CD4-positive, CD25-positive, alpha-beta regulatory T cell (primary cell): ENCODE results near the gene RGS1. TPM values are rescaled to one million over a fixed set of nuclear protein-coding genes. Genes with fewer than 3 reads are reported as not detected.

Experiments
- ATAC-seq, 2 donors: fragments of 150-1000 bp; cut with Tn5 transposase; one replicate each; pipeline ENCODE4 v1.10.0; 2021; ENCODE audit warnings: low read depth in 2 of 2, moderate number of reproducible peaks in 2 of 2, moderate library complexity in 1 of 2
- DNase-seq, 3 donors: peaks; one replicate each; pipeline versions ENCODE4 v3.0.0 to v3.0.0-alpha.2; 2012 to 2022; ENCODE audit warnings: mixed read lengths in 1 of 3
- H3K27ac ChIP-seq: one replicate; pipeline ENCODE4 v1.7.0; 2013; ENCODE audit warnings: mild to moderate bottlenecking, low read length; ENCODE audit not compliant: insufficient read depth, poor library complexity, severe bottlenecking
- H3K27me3 ChIP-seq: one replicate; pipeline ENCODE4 v1.7.0; 2013; ENCODE audit warnings: low read length; ENCODE audit not compliant: control insufficient read depth, insufficient read depth
- H3K36me3 ChIP-seq: one replicate; pipeline ENCODE4 v1.7.0; 2013; ENCODE audit warnings: mild to moderate bottlenecking, low read length, moderate library complexity; ENCODE audit not compliant: control insufficient read depth, insufficient read depth
- H3K4me1 ChIP-seq: 2 replicates; pipeline ENCODE4 v1.7.0; 2013; ENCODE audit warnings: mild to moderate bottlenecking, low read length; ENCODE audit not compliant: insufficient read depth, control insufficient read depth, poor library complexity, severe bottlenecking
- H3K4me3 ChIP-seq: one replicate; pipeline ENCODE4 v1.7.0; 2013; ENCODE audit warnings: low read depth, mild to moderate bottlenecking, low read length, moderate library complexity
- H3K9me3 ChIP-seq, 2 experiments: 1 replicate in 1 of 2; 2 replicates in 1 of 2; pipeline ENCODE4 v1.7.0; 2013; ENCODE audit warnings: low read length in 2 of 2, mild to moderate bottlenecking in 1 of 2, moderate library complexity in 1 of 2; ENCODE audit not compliant: control insufficient read depth in 2 of 2
- H3K27ac Mint-ChIP-seq, 3 donors: one replicate each; pipeline ENCODE4 v1.8.0; 2020 to 2022; ENCODE audit warnings: mild to moderate bottlenecking in 3 of 3, mixed read lengths in 3 of 3, moderate library complexity in 2 of 3
- H3K27me3 Mint-ChIP-seq: one replicate; pipeline ENCODE4 v1.8.0; 2022; ENCODE audit warnings: mild to moderate bottlenecking, mixed read lengths
- H3K36me3 Mint-ChIP-seq: one replicate; pipeline ENCODE4 v1.8.0; 2020; ENCODE audit warnings: mixed read lengths
- H3K4me1 Mint-ChIP-seq, 4 donors: one replicate each; pipeline ENCODE4 v1.8.0; 2020 to 2022; ENCODE audit warnings: mixed read lengths in 4 of 4, mild to moderate bottlenecking in 1 of 4
- H3K4me3 Mint-ChIP-seq, 4 donors: one replicate each; pipeline ENCODE4 v1.8.0; 2020 to 2022; ENCODE audit warnings: mild to moderate bottlenecking in 4 of 4, mixed read lengths in 4 of 4, moderate library complexity in 3 of 4
- H3K9me3 Mint-ChIP-seq, 7 donors: one replicate each; pipeline ENCODE4 v1.8.0; 2020 to 2022; ENCODE audit warnings: mixed read lengths in 7 of 7, mild to moderate bottlenecking in 3 of 7, moderate library complexity in 2 of 7
- polyA plus RNA-seq, 4 donors: library from polyadenylated mRNA; unstranded; fragments of 300-500 nt; fragmentation: Illumina TruSeq; gene quantifications; one replicate each; pipeline ENCODE4 v1.2.3, GENCODE V29; 2021
- total RNA-seq: library from RNA; stranded (reverse); gene quantifications from one replicate; pipeline ENCODE4 v1.2.3, GENCODE V29; 2022

RGS1 gene
- total and polyA plus RNA-seq, 5 donors from 2014 or later: 118 to 2,600 (median 186) TPM

DNA sequence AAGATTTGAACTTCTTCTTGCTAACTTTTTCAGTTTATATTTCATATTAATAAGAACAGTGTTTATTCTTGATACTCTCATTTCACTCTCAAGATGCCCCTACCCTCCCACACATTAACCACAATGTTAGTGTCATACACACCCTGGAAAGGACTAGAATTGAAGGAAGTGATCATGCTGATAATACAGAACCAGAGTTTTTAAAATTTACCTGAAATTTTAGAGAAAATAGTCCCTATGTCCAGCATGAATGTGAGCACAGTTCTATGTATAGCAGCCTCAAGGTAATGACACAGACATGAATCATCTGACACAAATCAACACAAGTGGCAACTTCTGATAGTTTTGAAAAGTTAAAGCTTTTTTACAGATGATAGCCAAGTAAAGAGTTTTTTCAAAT is 26.0 kb downstream of the RGS1 start:
- H3K27ac ChIP-seq: no peak overlapping the region
- no peaks in the 10 kb centered on the region for H3K9me3 ChIP-seq
- no peak overlapping the region for H3K4me3 ChIP-seq
- H3K36me3 Mint-ChIP-seq: no peaks in the 10 kb centered on the region
- no peaks in the 10 kb centered on the region for H3K9me3 Mint-ChIP-seq
- H3K4me3 Mint-ChIP-seq: no peak overlapping the region
- DNase-seq: no peak
- H3K27me3 ChIP-seq: no peaks in the 10 kb centered on the region
- no peak for ATAC-seq
- H3K27ac Mint-ChIP-seq: no peak overlapping the region
- H3K4me1 ChIP-seq: no peaks in the 10 kb centered on the region
- no peaks in the 10 kb centered on the region for H3K27me3 Mint-ChIP-seq
- H3K36me3 ChIP-seq: no peaks in the 10 kb centered on the region
- H3K4me1 Mint-ChIP-seq: peaks cover 0 to 5% (median 0%) of the 10 kb centered on the region in 4 donors

DNA sequence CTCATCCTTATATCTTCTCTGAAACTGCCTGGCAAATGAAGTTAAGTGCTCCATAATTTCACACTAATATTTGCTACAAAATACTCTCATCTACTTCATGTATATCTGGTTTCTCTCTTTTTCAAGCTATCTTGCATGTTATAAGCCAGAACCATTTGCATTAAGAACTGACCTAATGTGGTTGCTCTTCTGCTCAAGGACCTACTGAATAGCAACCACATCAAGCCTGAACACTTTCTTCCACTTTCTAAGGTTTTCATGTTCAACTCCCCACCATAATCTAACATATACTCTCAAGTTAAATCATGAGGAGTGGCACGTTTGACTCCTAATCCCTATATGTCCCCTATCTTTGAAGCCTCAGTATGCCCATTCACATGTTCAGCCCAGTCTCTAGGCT is 27.2 kb downstream of the RGS1 start:
- no peak overlapping the region for H3K27ac Mint-ChIP-seq
- H3K4me1 ChIP-seq: no peaks in the 10 kb centered on the region
- no peaks in the 10 kb centered on the region for H3K27me3 ChIP-seq
- no peaks in the 10 kb centered on the region for H3K27me3 Mint-ChIP-seq
- no peak overlapping the region for H3K4me3 ChIP-seq
- no peak for DNase-seq
- H3K36me3 Mint-ChIP-seq: no peaks in the 10 kb centered on the region
- no peaks in the 10 kb centered on the region for H3K36me3 ChIP-seq
- no peak overlapping the region for H3K27ac ChIP-seq
- peaks cover 0 to 5% (median 1%) of the 10 kb centered on the region in 4 donors for H3K4me1 Mint-ChIP-seq
- H3K4me3 Mint-ChIP-seq: no peak overlapping the region
- H3K9me3 Mint-ChIP-seq: no peaks in the 10 kb centered on the region
- no peak for ATAC-seq
- H3K9me3 ChIP-seq: no peaks in the 10 kb centered on the region

- Mint-ChIP-seq H3K9me3 (no peaks in the 10 kb centered on the region), H3K36me3 (no peaks in the 10 kb centered on the region), H3K4me1 (peaks cover 0 to 5% (median 4%) of the 10 kb centered on the region in 4 donors), H3K27me3 (no peaks in the 10 kb centered on the region), H3K27ac (no peak overlapping the region), H3K4me3 (no peak overlapping the region)
- no peaks in the 10 kb centered on the region for H3K27me3 ChIP-seq
- ATAC-seq (no peak), DNase-seq (no peak)
- H3K4me1 ChIP-seq: no peaks in the 10 kb centered on the region
- no peak overlapping the region for H3K4me3 ChIP-seq
- no peaks in the 10 kb centered on the region for H3K9me3 ChIP-seq
- no peak overlapping the region for H3K27ac ChIP-seq
- no peaks in the 10 kb centered on the region for H3K36me3 ChIP-seq
These were observed 27.7 kb downstream of the RGS1 start for GRCh38 chr1:192603218-192603787.

- DNase-seq: no peak
- H3K4me1 Mint-ChIP-seq: peaks cover 7 to 20% (median 15%) of the 10 kb centered on the region in 4 donors
- no peak overlapping the region for H3K4me3 ChIP-seq
- no peak overlapping the region for H3K27ac Mint-ChIP-seq
- H3K4me3 Mint-ChIP-seq: no peak overlapping the region
- no peak for ATAC-seq
- H3K27ac ChIP-seq: no peak overlapping the region
- no peaks in the 10 kb centered on the region for H3K9me3 ChIP-seq
- H3K9me3 Mint-ChIP-seq: no peaks in the 10 kb centered on the region
- H3K4me1 ChIP-seq: peaks cover 4% of the 10 kb centered on the region
- no peaks in the 10 kb centered on the region for H3K36me3 ChIP-seq
- H3K36me3 Mint-ChIP-seq: no peaks in the 10 kb centered on the region
- no peaks in the 10 kb centered on the region for H3K27me3 Mint-ChIP-seq
- H3K27me3 ChIP-seq: no peaks in the 10 kb centered on the region
These were observed 29.5 kb downstream of the RGS1 start for GRCh38 chr1:192604979-192605620.

GRCh38 chr1:192608671-192609070 is 33.1 kb downstream of the RGS1 start:
- Histone ChIP-seq H3K27ac (peak overlapping the region; percentile 55), H3K9me3 (no peaks in the 10 kb centered on the region), H3K27me3 (no peaks in the 10 kb centered on the region), H3K4me3 (peak overlapping the region; percentile 65), H3K36me3 (no peaks in the 10 kb centered on the region), H3K4me1 (peaks cover 4% of the 10 kb centered on the region)
- Mint-ChIP-seq H3K27ac (peak overlapping the region in 2 of 3 donors; percentile 86 to 92), H3K4me1 (peaks cover 7 to 20% (median 15%) of the 10 kb centered on the region in 4 donors), H3K9me3 (no peaks in the 10 kb centered on the region), H3K36me3 (no peaks in the 10 kb centered on the region), H3K27me3 (no peaks in the 10 kb centered on the region), H3K4me3 (peak overlapping the region; percentile 12 to 81 (median 64))
- ATAC-seq (no peak), DNase-seq (no peak)

DNA sequence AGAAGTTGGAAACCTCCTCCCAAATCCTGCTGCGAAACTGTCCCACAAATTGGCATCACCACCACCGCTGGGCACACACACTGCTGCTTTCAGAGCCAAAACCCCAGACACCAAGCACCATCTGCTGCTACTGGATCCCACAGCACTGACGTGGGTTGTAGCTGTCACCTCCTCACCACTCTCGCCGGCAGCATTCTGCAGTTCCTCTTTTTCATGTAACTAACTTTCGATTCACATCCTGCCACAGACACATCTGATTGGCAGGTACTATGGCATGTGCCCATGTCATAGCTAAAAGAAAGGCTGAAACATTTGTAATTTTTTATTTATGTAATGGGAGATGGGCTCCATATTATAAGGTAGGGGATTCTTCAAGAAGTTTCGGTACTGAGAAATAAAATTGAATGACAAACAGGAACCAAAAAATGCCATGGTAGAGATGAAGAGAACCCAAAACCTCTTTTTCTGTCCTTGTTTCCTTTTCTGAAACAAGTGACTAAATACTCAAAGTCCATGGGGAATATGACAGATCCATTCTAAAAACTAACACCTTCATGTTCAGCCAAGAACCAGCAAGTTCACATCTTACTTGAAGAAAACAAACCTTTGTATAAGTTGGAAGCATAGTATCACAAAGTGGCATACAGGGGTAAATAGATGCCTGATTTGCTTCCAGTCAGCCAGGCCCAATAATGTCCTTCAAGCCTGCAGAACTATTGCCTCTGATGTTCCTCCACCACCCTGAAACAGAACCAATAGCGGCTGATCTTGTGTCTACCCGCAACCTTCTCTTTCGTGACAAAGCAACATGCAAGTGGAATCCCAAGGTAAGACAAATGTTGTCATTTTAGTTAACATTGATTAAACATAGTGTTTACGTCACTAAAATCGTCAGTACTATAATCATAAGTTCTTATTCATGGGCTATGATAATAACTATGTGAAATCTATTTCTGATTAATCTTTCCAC is 33.8 kb downstream of the RGS1 start:
- H3K27me3 ChIP-seq: no peaks in the 10 kb centered on the region
- H3K4me1 ChIP-seq: peaks cover 4% of the 10 kb centered on the region
- peak; percentile 93 for ATAC-seq
- Mint-ChIP-seq H3K9me3 (no peaks in the 10 kb centered on the region), H3K27me3 (no peaks in the 10 kb centered on the region), H3K4me1 (peaks cover 7 to 20% (median 15%) of the 10 kb centered on the region in 4 donors), H3K36me3 (no peaks in the 10 kb centered on the region), H3K27ac (peak overlapping the region; percentile 76 to 92 (median 86)), H3K4me3 (peak overlapping the region; percentile 12 to 81 (median 44))
- H3K9me3 ChIP-seq: no peaks in the 10 kb centered on the region
- H3K4me3 ChIP-seq: peak overlapping the region; percentile 65
- DNase-seq: peak; percentile 7 to 82 (median 71)
- peak overlapping the region; percentile 55 for H3K27ac ChIP-seq
- no peaks in the 10 kb centered on the region for H3K36me3 ChIP-seq

DNA sequence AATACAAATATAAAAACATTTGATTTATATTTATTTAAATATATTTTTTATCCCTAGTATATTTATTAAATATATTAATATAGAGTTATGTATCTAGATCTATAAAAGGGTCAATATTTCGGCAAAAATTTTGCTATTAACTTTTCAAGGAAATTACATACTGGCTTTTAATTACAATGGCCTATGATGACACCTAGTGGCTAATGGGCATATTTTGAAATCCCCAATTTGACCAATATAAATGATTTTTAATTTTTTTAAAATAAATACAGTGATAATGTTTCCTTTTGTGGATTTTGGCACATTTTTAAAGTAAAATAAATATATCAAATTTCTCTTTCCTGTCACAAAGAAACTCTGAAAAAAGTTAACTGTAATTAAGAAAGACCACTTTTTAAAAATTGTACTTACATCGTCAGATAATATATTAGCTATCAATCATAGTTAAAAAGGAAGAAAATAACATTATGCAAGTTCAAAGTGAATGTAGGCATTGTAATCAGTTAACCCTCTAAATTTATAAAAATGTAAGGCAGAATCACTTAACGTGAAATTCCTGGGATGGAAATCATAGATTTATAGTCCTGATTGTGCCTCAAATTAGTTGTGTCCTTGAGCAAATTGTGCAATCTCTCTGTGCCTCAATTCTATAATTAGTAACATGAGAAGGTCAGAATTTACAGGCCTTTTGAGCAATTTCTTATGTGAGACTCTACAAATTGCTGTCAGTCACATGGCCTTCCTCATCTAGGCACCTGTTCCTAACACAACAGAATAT is 34.7 kb downstream of the RGS1 start:
- ATAC-seq: no peak
- Mint-ChIP-seq H3K4me1 (peaks cover 7 to 20% (median 14%) of the 10 kb centered on the region in 4 donors), H3K9me3 (no peaks in the 10 kb centered on the region), H3K27me3 (no peaks in the 10 kb centered on the region), H3K36me3 (no peaks in the 10 kb centered on the region), H3K27ac (peak overlapping the region in 1 of 3 donors; percentile 92), H3K4me3 (no peak overlapping the region)
- H3K36me3 ChIP-seq: no peaks in the 10 kb centered on the region
- peaks cover 4% of the 10 kb centered on the region for H3K4me1 ChIP-seq
- no peaks in the 10 kb centered on the region for H3K9me3 ChIP-seq
- H3K4me3 ChIP-seq: no peak overlapping the region
- no peaks in the 10 kb centered on the region for H3K27me3 ChIP-seq
- no peak overlapping the region for H3K27ac ChIP-seq
- peak in 2 of 3 donors; percentile 33 to 62 for DNase-seq
